Amniotic stem cell (primary cell): ENCODE results near the gene OBI1.
"Not testable (repeated sequence)": the region's sequence is repeated elsewhere in the genome, so short reads cannot be mapped to it uniquely, and the experiment has no call there.

ENCODE experiments used
- DNase-seq: peaks from one replicate; lab custom pipeline; 2025; lab: John Stamatoyannopoulos, UW

Gene OBI1

DNA sequence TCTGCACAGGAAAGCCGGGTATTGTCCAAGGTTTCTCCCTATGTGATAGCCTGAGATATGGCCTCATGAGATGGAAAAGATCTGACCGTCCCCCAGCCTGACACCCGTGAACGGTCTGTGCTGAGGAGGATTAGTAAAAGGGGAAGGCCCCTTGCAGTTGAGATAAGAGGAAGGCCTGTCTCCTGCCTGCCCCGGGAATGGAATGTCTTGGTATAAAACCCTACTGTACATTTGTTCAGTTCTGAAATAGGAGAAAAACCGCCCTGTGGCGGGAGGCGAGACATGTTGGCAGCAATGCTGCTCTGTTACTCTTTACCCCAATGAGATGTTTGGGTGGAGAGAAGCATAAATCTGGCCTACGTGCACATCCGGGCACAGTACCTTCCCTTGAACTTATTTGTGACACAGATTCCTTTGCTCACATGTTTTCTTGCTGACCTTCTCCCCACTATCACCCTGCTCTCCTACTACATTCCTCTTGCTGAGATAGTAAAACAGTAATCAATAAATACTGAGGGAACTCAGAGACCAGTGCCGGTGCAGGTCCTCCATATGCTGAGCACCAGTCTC lies 11.8 kb downstream of the OBI1 start:
- DNase-seq, result not testable (repeated sequence)

DNA sequence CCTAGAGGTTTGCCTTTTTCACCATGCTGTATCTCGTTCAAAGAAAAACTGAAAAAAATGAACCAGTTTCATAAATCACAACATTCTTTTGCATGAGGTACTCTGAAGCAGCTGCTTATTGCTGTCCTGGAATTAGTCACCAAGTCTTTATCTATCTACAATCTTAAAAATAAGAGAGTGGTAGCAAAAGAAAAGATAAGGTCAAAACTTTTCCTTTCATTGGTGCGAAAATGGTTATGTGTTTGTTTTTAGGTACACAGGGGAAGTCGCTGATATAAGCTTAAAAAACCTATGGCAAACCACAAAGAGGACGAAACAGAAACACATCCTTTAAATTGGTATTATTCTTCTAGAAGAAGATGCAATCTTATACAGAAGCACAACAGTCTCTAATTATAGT lies 20.7 kb downstream of the OBI1 start:
- DNase-seq, result no peak

DNA sequence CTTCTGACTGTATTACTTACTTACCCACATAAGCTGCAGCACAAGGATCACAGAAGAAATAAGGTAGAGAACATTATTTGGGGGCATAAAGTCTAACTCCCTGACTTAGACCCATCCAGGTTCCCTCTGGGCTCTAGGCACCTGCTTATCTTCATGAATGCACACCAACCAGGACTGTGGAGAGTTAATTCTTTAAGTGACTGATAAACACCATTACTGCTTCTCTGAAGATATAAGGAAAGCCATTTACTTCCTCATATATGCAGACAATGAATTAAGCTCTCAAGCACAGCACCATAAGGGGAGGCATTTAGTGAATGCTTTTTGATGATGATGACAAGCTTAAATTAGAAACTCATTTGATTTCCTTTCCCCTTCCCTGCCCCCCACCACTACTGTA lies 22.5 kb downstream of the OBI1 start:
- no peak for DNase-seq

DNA sequence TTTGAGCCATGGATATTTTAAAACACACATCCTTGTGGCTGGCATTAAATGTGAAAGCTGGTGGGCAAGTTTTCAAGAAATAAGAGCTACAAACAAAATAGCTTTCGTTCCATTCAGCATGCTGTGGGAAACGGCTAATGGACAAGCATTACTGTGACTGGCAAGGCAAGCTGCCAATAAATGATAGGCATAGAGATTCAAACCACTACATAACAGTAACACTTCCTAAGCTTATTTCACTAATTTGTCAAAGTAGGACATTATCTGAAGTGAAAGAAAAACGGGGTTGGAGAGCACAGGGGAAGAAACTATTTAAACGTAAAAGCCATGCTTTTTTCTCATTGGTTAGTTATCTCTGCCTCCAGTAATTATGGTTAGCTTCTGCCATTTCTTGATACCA lies 26.0 kb downstream of the OBI1 start:
- DNase-seq, result no peak

DNA sequence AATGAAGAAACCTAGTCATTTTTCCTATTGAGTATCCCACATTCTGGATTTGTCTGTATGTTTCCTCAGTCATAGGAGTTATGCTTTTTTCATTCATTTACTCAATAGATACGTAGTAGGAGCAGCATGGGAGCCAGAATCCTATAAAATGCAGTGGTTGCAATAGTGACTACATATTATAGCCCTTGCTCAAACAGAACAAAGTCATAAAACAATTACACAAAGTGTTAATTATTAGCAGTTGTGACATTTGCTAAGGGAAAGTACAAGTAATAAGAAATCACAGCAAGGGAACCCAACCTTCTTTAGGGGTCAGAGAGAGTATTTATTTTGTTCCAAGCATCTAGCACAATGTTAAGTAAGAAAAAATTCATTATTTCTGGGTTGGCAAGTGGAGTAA lies 27.9 kb downstream of the OBI1 start:
- no peak for DNase-seq

DNA sequence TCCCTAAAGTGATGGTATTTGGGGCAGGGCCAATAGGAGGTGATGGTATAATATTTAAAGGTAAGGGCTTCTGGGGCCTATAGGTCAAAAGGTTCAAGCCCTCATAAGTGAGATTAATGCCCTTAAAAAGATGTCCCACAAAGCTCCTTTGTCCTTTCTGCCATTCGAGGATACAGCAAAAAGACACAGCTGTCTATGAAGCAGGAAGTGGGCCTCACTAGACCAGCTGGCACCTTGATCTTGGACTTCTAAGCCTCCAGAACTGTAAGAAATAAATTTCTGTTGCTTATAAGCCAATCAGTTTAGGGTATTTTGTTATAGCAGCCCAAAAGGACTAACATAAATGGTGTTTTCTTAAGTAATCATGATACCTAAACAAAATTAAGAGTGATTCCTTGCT lies 28.4 kb downstream of the OBI1 start:
- no peak for DNase-seq

DNA sequence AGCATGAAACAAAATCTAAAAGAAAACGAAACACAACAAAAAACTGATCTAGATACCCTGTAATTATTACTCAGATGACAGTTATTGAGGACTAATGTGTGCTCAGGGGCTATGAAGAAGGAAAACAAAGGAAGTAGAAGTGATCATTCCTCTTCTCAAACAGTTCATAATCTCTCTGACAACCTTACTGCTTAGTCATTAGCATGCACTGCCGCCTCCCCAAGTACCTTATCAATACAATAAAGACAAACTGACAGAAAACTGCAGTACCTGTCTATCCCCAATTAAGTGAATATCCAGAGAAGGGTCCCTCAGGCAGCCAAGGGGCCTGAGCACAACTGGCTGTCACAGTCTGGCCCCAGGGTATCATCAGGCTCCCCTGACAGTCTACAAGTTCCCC lies 33.6 kb downstream of the OBI1 start:
- DNase-seq, result no peak

DNA sequence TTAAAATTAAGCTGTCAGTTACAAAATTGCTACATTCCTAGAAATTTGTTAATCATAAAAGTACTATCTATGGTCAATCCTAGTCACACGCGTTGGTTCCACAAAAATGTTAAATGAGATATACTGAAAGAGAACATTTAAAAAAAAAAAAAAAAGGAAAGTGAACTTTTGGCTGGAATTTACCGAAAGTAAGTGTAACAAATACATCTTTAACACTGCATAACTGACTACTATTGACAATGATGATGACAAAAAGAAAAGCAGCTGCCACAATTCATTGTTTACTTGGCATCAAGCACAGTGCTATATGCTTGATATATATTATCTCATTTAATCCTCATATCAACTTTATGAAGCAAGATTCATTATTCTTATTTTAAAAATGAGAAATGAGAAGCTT lies 35.8 kb downstream of the OBI1 start:
- no peak for DNase-seq

DNA sequence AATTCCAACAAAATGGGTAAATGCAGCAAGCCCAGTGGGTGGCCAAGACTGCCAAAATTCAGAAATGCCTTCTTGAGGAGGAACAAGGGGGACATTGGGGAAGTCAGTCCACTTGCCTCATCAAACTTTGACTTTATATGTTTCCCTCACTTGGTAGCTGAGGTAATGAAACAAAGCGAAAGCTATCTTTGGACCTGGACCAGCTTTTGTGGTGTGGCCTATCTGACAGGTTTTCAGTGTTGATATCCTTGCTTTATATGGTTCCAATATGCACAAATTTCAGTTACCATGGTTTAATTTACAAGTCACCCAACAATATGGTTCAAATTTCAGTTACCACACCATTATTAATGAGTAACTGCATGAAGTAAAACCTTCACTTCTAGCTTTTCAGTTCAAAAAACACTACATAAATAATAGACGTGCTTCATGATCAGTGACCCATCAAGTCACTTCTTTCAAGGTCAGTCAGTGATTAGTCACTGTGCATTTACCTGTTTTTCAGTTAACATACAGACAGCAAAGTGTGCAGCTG lies 38.0 kb downstream of the OBI1 start:
- no peak for DNase-seq

DNA sequence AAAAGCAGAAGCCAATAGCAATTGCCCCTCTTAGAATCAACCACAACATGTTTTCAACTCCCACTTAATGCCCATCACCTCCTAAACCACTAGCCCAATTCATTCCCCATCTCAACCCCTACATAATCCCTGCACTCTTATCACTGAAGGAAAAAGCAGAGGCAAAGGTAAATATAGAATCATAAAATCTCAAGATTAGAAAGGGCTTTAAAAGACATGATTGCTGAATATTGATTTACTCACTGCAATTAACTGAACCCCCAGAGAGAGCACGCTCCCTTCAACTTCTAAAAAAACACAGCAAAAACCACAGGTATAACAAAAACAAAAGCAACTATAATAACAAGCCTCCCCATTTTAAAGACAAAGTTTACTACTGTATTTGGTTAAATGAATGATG lies 40.5 kb downstream of the OBI1 start:
- DNase-seq, result no peak

DNA sequence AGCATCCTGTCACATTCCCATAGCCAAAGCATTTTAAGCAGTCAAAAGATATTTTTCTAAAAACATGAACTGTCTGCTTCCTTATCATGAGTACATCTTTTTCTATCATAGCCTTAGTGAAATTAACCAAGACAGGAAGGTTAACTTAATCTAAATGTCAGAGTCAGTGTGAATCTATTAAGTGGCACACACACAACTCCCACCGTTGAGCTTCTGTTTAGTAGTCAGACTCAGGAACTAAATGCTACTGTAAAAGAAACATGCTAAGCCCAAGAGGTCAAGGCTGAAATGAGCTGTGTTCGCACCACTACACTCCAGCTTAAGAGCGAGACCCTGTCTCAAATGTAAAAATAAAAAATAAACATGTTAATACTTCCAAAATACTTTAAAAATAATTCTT lies 47.9 kb downstream of the OBI1 start:
- no peak for DNase-seq

DNA sequence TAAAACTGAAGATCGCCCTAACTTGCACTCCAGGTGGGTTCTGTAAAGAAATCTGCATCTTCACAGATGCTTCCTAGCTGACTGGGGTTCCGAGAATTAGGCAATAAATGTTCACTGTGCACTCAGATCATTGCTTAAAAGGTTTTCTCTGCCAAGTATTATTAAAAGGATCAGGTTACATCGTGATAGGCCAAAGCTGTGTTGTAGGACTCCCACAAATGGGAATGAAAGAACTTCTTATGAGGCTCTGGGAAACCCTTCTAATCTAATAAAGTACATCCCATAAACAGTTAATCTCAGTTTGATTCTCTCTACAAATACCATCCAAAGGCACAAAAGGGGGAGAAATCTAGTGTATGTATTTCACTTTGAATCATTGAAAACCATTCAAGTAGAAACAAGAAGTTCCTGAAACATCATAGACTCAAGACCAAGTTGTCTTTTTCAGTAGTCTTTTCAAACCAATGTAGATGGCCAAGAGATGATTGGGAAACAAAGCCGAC lies 48.5 kb downstream of the OBI1 start:
- no peak for DNase-seq

DNA sequence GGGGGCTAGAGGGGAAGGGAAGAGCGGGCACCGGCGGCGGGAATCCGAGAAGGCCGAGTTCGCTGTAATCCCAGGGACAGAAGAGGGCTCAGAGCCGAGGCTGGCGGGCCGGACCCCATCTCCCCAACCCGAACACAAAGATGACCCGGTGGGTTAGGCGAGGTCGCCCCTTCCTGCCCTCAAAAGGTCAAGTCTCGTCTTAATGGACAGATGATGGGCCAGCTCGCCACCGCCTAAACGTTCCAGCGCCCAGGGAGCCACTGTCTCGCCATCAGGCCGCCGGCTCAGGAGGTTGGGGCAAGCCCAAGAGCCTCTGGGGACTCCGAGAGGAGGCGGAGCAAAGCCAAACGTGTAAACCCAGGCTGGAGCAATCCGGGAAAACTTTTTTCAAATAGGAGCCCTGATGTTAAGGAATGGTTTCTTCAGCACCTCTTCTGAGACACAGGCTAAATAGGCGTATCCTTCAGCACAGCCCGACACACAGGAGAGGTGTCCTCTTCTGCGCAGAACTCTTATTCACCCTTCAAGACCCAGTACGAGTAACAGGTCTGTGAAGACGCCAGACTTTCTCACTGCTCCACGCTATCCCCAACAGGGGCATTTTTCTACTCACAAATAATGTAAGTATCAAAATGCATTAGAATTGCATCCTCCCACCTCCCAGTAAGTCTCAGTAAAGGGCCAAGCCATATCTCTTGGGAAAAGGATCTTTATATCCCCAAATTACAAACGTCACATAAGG lies 49.3 kb downstream of the OBI1 start:
- DNase-seq, result no peak

DNA sequence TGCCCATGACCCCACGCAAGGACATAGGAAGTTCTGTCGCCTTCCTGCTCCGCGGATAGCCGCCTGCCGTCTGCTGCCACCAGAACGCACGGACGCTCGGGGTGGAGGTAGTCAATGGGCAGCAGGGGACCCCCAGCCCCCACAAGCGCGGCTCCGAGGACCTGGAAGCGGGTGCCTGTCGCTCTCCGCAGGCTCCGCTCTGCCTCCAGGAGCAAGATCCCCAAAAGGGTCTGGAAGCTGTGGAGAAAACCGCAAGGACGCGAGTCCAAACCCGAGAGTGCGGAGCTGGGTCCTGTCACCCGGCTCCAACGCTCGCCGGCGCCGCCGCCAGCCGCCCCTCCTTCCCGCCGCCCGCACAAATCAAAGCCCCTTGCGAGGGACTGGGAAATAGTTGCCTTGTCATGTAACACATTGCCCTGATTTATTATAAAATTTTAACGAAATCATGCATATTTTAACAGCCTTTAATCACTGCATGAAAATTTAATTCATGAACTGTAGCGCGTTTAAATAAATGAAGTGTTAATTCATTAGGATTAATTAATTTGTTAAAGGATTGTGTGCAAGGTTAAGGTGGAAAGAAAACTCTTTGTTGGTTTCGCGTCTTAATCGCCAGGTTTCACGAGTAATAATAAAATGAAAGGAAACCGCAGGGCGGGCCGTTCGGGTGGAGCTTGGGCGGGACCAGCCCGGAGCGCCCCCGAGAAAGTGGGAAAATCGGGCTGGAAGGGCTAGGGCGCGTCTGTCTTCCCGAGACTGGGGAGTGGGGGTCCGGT lies 50.1 kb downstream of the OBI1 start:
- no peak for DNase-seq

DNA sequence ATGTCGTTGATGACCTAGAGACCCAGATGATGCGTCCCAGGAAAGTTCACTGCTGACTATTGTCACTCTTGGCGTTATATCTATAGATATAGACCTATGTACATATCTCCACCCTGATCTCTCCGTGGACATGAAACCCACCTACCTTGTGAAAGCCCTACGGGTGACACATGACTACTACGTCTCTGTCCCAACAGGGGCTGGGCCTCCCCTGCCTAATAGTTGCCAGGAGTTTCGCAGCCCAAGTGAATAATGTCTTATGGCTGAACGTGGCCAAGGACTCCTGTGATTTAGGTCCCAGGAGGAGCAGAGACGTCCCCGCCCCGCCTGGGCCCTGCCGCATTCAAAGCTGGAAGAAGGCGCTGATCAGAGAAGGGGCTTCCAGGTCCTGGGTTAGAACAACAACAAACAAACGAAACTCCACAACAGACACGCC lies 50.7 kb downstream of the OBI1 start:
- no peak for DNase-seq

DNA sequence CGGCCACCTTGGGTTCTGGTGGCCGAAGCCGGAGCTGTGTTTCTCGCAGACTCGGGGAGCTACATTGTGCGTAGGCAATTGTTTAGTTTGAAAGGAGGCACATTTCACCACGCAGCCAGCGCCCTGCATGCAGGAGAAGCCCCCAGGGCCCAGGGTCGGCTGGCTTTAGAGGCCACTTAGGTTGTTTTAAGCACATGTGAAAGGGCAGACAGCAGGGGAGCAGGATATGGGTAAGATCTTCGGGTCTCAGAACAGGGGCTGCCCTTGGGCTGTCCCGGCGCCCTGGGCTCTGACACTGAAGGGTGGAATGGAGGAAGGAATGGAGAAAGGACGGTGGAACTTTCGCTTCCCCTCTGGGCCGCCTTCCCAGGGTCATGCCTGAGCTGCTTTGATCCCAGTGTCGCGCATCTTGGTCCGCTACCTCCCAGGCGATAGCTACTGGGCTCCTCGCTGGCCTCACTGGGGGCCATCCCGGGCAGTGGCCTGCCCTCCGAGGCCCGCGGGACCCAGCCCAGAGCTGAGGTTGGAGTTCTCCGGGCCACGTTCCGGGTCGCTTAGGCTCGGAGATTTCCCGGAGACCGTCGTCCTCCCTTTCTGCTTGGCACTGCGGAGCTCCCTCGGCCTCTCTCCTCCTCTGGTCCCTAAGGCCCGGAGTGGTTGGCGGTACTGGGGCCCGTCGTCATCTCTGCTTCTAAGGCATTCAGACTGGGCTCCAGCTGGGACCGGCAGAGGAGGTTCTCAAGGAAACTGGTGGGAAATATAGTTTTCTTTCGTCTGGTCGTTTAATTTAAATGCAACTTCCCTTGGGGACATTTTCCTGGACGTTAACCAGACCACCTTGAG lies 51.3 kb downstream of the OBI1 start:
- DNase-seq, result no peak

DNA sequence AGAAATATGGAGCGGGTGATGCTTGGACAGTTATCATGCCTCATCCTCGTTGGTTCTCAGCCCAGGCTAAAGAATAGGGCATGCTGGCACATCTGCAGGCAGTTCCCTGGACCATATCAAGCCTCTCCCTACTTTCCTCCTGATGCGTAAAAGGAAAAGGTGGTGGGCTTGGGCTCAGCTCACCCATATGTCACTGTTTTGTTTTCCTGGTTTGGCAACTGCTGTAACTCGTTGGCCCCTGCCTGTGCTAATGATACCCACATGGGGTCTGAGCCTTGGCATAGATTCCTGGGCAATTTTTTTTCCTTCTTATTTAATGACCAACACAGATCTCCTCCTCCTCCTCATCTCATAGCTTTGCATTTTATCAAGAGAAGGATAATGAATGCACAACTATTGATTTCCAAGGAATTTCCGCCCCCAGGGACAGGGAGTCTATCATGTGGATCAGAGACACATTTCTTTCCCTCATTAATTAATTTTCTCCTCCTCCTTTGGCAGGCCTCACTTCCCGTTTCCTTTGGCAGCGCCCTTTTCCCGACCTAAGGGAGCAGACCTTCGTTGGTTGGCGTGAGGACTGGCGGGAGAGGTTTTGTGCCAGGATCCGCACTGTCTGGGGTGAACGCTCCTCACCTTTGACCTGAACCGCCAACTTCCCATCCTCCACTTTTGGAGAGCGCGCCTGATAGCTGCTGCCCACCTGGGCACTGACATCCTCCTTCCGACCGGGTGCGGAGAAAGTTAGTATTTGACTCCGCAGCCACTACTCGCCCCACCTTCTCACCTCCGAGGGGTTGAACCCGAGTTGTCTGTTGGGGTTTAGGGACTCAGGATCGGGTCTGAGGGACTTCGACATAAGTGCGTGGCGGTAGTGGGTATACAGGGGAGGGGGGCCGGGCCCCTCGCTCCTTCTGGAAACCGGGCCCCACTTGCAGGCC lies 52.2 kb downstream of the OBI1 start:
- DNase-seq, result no peak

DNA sequence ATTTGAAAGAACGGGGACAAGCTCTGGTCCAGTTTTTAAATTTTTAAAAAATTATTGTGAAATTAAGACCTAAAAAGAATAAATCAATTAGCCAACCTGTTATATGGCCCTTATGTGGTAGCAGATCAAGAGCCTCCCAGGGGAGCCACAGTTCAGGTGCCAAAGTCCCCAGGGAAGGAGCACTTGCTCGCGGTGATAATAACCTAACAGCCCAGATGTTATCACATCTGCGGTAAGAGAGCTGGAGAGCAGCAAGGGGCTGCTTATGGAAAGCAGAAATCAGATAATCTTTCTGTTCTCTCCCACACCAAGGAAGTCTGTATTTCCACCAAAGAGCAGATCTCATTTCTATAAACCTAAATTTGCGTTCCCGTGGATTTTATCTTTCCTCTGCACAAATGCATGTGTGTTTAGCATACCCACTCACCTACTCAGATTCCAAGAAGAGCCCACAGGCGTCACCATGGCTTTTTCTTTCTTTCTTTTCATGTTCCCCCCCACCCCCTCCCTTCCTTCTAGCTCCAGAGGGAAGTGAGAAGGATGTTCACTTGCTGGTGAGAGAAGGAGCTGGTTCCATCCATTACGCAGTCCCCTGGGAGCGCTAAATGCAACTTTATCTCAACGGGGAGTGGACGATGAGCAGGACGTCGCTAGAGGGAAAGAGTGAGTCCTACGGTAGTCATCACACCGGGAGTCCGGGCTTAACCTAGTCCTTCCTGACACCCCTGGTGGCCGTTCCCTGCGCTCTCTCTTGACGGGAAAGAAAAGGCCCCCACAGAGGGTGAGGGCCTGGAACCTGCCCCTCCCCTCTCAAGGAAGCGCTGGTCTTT lies 54.0 kb downstream of the OBI1 start:
- no peak for DNase-seq

DNA sequence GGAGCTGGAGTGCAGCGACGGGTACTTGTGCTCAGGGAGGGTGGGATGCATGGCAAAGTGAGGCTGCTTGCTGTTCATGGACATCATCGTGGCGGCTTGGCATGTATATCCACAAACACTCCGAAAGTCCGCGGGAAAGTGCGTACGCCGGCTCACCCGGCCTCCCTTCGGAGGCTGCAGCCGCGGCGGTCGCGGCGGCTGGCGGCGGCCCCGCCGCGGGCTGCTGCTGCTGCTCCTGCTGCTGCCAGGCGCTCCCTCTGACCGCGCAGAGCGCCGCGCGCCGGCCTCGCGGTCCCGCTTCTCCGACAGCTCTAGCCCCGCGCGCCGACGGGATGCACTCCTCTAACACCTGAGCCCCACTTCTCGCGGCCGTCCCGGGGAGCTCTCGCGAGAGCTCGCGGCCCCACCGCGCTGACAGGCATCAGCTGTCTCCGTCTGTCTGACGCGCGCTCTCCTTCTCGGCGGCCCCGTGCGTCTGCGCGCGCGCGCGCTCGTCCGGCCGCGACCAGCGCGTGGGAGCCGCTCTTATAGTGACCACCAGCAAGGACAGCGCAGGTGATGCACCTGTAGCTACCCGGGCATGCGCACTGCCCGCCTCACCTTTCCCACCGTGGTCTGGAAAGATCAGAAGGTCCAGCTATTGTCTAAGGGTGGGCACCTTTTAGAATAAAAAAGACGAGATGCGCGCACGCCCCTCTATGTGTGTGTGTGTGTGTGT lies 55.6 kb downstream of the OBI1 start, which contains the start of gene POU4F1:
Gene POU4F1, minus strand, starts transcription at position 313 of the 718 bp plus-strand sequence. Its CDS starts 226 bp downstream, at position 87.
- DNase-seq, result no peak
